ENCODE results near the gene TWNK.

GRCh38 chr10:100939763-100940344, 47.5 kb upstream of the TWNK start:
- TF ChIP-seq CTCF (IDR thresholded peaks at IDR 0.05 in 8 of 11, conservative IDR thresholded peaks at IDR 0.05 in 3 of 11) (no peak), POLR2A (IDR thresholded peaks at IDR 0.05) (no peak), POLR2AphosphoS5 (IDR thresholded peaks at IDR 0.05) (no peak)
